ENCODE measurements around the gene APOO.

APOO gene

GRCh38 chrX:23857363-23857762 lies 50.4 kb downstream of the APOO start:
- no peak for DNase-seq

- DNase-seq: no peak
Observed at GRCh38 chrX:23855569-23855968, 52.2 kb downstream of the APOO start.

- DNase-seq: no peak
Observed at GRCh38 chrX:23854945-23855344, 52.8 kb downstream of the APOO start.

- DNase-seq: no peak
Observed at GRCh38 chrX:23854122-23854521, 53.6 kb downstream of the APOO start.

- DNase-seq: no peak
Observed at GRCh38 chrX:23851544-23851943, 56.2 kb downstream of the APOO start.

GRCh38 chrX:23849241-23849640 lies 58.5 kb downstream of the APOO start:
- DNase-seq: no peak

- DNase-seq: no peak
Observed at GRCh38 chrX:23845351-23845817, 62.4 kb downstream of the APOO start.

GRCh38 chrX:23844502-23845138 lies 63.1 kb downstream of the APOO start:
- no peak for DNase-seq

- no peak for DNase-seq
Observed at GRCh38 chrX:23841847-23842522, 65.8 kb downstream of the APOO start.

GRCh38 chrX:23840674-23841073 lies 67.1 kb downstream of the APOO start:
- no peak for DNase-seq

GRCh38 chrX:23838953-23839352 lies 68.8 kb downstream of the APOO start:
- DNase-seq: no peak

- DNase-seq: no peak
Observed at GRCh38 chrX:23832721-23833120, 75.0 kb downstream of the APOO start.

- DNase-seq: no peak
Observed at GRCh38 chrX:23828881-23829280, 78.9 kb downstream of the APOO start.

GRCh38 chrX:23826653-23827052 lies 81.1 kb downstream of the APOO start:
- no peak for DNase-seq

- no peak for DNase-seq
Observed at GRCh38 chrX:23826216-23826615, 81.5 kb downstream of the APOO start.

GRCh38 chrX:23825675-23826074 lies 82.1 kb downstream of the APOO start:
- no peak for DNase-seq

- DNase-seq: no peak
Observed at GRCh38 chrX:23822841-23823240, 84.9 kb downstream of the APOO start.

- no peak for DNase-seq
Observed at GRCh38 chrX:23822397-23822796, 85.3 kb downstream of the APOO start.

GRCh38 chrX:23821847-23822246 lies 85.9 kb downstream of the APOO start:
- DNase-seq: no peak

GRCh38 chrX:23820235-23820782 lies 87.4 kb downstream of the APOO start:
- no peak for DNase-seq

- DNase-seq: no peak
Observed at GRCh38 chrX:23819385-23820234, 88.1 kb downstream of the APOO start.

- DNase-seq: no peak
Observed at GRCh38 chrX:23817979-23818336, 89.8 kb downstream of the APOO start.

- DNase-seq: no peak
Observed at GRCh38 chrX:23816179-23816578, 91.6 kb downstream of the APOO start.

- no peak for DNase-seq
Observed at GRCh38 chrX:23815376-23815775, 92.4 kb downstream of the APOO start.
